ENCODE results near the gene ERP44.

DNA sequence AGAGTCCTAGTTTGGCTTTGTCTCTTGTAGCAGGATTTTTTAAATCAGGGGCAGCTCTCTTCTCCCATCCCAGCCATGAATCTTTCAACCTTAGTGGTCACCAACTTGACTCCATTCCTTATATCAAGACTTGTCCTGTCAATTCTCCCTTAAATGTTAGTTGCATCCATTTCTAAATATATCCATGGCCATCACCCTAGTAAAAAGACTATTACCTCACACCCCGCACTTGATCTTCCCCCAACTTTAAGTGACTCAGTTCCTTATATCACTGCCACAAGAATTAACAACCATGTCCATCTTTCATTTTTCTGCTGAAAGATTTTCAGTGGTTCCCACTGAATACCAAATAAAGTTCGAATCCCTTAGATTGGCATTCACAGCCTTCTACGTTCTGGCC is 125.3 kb downstream of the ERP44 start:
- TF ChIP-seq CTCF (IDR thresholded peaks at IDR 0.05; ENCODE audit: insufficient read depth, low read length): no peak
- TF ChIP-seq POLR2AphosphoS5 (IDR thresholded peaks at IDR 0.05; ENCODE audit: low read depth): no peak
- TF ChIP-seq GABPA (IDR thresholded peaks at IDR 0.05; ENCODE audit: low read depth): no peak
